SK-N-MC (cell line): ENCODE data around the gene NDUFA6.

Source experiments
- EZH2 ChIP-seq: fragments of 200-600 bp; sonication (generic); IDR thresholded peaks from one replicate; pipeline ENCODE4 v1.6.1; 2017; ENCODE audit warnings: antibody characterized with exemption
- FOXP2 ChIP-seq: optimal IDR thresholded peaks from 2 replicates; pipeline ENCODE3; 2011; ENCODE audit warnings: mild to moderate bottlenecking, moderate library complexity; ENCODE audit not compliant: insufficient read depth; ENCODE audit errors: extremely low read length, control extremely low read depth
- POLR2AphosphoS5 ChIP-seq: IDR thresholded peaks from 2 replicates; pipeline ENCODE4 v1.6.1; 2012; ENCODE audit warnings: mild to moderate bottlenecking, low read depth, low read length, borderline replicate concordance

DNA sequence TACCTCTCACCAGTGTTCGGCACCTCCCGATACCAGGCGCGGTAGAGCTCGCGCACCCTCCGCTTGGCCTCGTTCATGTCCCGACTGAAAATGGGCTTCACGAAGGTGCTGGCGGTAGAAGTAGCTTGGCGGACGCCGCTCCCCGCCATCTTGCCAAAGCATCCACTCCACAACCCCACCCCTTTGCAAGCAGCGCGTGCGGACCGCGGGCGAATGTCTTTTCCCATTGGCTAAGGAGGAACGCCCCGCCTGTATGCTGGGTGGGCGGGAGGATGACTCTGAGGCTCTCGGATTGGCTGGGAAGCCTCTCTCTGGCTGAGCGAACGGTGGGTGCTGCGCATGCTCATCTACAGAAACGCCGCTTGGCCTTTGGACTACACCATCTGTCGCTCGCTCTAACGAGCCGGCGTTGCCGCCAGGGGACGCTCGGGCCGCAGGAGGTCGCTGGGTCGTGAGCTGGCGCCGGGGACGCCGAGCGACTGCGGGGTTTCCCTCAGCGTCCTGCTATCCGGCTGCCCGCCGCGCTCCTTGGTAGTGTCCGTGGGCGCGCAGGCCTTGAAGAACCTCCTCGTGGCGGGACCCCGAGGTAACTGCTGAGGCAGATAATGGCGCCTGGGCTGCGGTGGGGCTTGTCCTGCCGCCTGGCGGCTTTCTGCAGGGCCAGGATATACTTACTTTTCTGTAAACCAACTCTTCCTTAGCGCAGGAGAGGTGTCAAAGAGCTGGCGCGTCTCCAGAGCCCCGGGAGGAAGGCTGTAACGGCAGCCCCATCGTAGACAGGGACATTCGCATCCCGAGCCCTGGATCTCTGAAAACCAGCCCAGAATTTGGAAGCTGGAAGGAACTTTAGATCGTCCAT lies at the start of gene NDUFA6:
- no peak for TF ChIP-seq EZH2
- TF ChIP-seq POLR2AphosphoS5 = peak; percentile 91
- TF ChIP-seq FOXP2 = no peak
